HT1080 (cell line): ENCODE data around the gene RGS3. TPM values are rescaled to one million over a fixed set of nuclear protein-coding genes. Genes with fewer than 3 reads are reported as not detected.

ENCODE experiments used
- DNase-seq: peaks from one replicate; pipeline ENCODE4 v3.0.0-alpha.2; 2015; ENCODE audit warnings: low read depth
- total RNA-seq: library from RNA; depleted of rRNA; stranded (reverse); fragments of >200 nt; shearing (Covaris generic); gene quantifications from 2 replicates; pipeline ENCODE4 v1.2.3, GENCODE V29; 2014

Gene RGS3
- total RNA-seq, 1 experiment from 2014 or later = 52.0 TPM

DNA sequence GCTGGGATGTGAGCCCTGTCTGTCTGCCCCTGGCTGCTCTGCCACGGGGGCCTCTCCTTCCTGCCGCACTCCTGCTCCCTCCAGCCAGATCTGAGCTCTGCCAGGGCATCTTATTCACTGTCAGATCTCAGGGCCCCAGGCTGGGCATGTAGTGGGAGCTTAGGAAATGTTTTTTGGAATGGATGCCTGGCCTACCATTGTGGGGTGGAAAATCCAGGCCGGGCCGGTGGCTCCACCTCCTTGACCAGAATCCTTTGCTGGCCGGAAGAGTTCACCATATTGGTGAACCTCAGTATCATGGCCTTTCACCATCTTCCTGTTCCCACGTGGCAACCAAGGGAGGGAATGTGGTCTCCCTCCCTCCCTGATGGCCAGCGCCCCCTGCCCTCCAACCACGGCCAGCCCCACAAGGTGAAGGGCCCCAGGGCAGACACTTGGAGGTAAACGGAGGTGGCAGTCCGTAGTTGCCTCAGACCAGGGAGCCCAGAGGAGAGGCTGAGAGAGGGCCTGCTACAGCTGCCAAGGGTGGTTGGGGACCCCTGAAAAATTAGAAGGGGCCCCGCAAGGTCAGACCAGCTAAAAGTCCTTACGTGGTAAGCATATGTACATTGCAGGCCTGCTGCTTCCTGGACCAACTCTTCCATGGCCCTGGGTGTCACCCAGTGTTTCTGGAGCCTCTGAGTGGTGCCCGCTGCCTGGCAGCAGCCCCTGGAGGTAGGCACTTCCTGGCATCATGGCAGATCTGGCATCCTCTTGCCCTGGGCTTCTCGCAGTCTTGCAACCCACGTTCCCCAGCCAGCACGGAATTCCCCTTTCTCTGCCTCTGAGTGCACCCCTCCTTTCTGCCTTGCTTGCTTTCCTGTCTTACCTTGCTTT, 153.3 kb downstream of the RGS3 start:
- DNase-seq = no peak

- no peak for DNase-seq
These were observed 154.0 kb downstream of the RGS3 start for GRCh38 chr9:113617550-113617949.

GRCh38 chr9:113618836-113619490, 155.4 kb downstream of the RGS3 start:
- no peak for DNase-seq

DNA sequence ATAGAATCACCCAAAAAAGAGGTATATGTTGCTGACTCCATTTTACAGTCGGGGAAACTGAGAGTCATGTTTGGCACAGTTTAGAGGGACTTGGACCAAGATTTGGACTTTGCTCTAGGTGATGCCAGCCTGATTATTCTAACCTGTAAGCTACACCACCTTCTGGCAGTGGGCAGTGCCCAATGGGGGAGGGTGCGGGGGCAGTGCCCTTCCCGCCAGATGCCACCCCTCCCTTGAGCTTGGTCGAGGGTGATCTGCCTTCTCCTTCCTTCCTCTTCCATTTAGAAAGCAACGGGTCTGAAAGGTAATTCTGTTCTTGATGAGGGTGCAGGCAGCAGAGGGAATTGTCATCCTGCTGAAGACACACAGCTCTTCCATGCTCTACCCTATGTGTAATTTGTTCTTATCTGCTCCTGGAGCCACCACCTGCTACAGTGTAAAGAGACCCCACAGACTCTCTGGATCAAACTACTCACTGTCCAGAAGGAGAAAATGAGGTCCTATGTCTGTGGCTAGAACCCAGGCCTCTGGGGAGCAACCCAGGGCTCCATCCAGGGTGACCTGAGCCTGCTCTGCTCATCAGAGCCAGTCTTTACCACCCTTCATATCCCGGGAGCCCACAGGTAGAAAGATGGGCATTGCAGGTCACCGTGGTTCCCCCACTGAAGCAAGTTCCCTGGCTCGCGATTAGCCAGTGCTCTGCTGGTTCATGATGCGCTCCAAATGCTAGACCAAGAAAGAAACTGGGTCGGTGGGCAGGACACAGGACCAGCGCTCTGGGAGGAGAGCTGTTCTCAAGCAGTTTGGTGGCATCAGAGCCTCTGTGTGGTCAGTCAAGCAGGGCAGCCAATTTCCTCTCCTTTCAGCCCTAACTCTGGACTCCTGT, 156.2 kb downstream of the RGS3 start:
- DNase-seq = no peak

DNA sequence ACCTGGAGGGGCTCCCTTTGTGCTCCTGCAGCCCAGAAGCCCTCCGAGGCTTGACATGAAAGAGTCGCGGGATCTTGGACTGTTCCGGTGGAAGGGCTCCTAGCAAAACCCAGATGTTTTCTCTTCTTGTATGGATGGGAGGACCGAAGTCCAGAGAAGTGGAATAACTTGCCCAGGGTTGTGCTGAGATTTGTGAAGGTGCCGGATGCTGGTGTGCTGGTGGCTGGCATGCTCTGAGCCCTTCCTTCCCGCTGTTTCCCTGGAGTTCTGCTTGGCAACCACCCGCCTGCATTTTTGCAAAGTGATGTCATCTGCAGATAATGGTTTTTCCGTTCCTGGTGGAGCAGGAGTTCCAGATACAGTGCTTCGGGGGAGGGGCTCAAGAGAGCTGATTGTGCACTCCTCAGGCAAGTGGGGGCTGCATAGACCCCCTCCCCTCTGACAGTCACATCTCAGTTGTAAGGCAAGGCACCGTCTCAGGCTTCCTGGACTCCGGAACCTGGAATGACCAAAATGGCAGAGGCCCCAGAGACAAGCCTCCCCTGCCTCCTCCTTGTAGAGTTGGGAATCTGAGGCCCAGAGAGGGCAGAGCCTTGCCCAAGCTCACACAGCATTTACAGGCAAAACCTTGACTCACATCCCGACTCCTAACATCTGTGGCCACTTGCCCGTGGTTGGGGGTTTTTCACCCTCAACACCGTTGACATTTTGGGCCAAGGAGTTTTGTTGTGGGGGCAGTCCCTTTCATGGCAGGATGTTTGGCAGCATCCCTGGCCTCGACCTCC, 157.0 kb downstream of the RGS3 start:
- DNase-seq = peak; percentile 96

- DNase-seq = peak; percentile 81
These were observed 157.8 kb downstream of the RGS3 start for GRCh38 chr9:113621309-113621791.

DNA sequence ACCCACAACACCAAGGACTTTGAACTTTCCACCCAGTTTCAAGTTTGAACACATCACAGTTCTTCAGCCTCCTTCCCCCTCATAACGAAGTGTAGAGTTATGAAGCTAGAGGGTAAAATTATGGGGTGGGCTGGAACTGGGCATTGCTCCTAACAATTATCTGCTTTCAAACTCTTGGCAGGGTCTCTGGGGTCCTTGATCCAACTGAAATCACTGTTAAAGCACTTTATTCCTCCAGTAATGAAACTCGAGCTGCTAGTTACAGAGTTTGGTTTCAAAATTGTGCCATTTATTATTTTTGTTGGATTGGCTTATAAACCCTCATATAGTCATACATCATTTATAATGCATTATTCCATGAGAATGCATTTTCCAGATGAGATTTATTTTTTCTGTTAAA, 158.5 kb downstream of the RGS3 start:
- DNase-seq = no peak

GRCh38 chr9:113622600-113623400, 159.3 kb downstream of the RGS3 start:
- DNase-seq = peak; percentile 97

- DNase-seq = no peak
These were observed 160.4 kb downstream of the RGS3 start for GRCh38 chr9:113623851-113624485.

DNA sequence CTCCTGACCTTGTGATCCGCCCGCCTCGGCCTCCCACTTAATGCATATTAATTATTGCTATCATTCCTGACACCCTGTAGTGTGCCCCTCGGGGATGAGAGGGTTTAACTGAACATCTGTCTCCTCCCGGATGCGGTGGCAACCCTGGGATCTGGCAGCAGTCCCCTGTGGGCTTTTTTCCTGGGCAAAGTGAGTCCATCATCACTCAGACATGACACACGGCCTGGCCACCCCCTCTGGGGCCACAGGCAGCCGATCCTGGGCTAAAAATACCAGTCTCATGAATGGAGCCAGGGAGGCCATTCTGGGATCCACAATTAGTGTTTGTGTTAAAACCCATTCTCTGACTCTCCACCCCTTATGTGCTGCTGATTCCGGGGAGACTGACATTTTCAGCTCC, 161.2 kb downstream of the RGS3 start:
- DNase-seq = peak; percentile 84

GRCh38 chr9:113625486-113625885, 162.0 kb downstream of the RGS3 start:
- DNase-seq = no peak

GRCh38 chr9:113626735-113627495, 163.4 kb downstream of the RGS3 start:
- no peak for DNase-seq

DNA sequence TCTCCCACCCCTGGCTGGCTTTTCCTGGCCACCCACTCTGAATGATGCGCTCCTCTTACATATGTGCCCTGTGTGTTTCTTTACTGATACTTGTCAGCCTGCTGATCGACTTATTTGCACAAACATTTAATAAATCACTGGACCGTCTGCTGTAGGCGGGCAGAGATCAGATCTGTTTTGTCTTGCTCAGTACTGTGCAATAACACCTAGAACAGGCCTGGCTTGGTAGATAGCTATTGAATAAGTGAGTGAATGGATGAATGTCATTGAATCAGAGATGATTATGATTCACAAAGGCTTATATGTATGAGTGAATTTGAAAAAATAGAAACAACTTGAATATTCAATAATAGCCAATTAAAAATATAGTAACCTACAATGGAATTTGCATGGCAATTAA, 165.1 kb downstream of the RGS3 start:
- DNase-seq = no peak

- no peak for DNase-seq
These were observed 167.0 kb downstream of the RGS3 start for GRCh38 chr9:113630386-113631136.

- no peak for DNase-seq
These were observed 167.7 kb downstream of the RGS3 start for GRCh38 chr9:113631137-113631765.

DNA sequence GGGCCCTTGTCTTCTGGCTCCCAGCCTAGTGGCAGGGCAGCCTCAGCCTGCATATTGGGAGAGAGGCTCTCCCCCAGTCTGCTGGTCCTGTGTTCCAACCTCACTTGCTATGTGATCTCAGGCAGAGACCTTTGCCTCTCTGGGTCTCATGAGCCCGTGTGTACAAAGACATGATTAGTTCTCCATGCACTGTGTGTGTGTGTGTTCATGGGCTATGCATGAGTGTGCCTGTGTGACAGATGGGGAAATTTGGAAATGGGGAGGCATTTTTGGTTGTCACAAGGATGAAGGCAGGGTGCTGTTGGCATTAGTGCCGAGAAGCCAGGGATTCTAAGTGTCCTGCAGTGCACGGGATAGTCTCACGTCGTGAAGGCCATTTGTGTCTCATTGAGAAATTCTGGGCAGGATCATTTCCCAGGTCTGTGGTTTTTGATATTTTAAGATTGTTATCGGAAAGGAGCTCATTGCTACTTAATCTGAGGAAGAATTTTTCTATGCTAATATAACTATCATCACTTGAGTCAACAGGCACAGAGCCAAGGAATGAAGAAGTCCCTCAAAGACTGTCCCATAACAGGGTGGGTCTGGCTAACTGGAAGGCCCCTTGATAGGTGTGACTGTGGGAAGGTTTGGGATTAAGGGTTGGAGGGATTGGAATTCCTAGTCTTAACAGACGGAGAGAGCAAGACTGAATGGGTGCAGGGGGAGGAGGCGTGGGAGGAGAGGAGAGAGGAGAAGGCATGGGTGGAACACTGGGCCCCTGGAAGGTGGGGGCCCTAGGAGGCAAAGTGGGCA, 168.5 kb downstream of the RGS3 start:
- no peak for DNase-seq
